H1 (cell line): ENCODE measurements around the gene SYTL2. TPM values are rescaled to one million over a fixed set of nuclear protein-coding genes. Genes with fewer than 3 reads are reported as not detected.

ENCODE experiments used
- CTCF ChIA-PET: fragments of 300-600 bp; sonication (Branson Sonifier 250); formaldehyde crosslinking; loops from one replicate; lab custom pipeline; 2021; ENCODE audit not compliant: partially characterized antibody; lab: Charles Lee
- POLR2A ChIA-PET: fragments of 300-600 bp; sonication (Branson Sonifier 250); formaldehyde crosslinking; loops from one replicate; lab custom pipeline; 2021; ENCODE audit warnings: inconsistent platforms; ENCODE audit not compliant: partially characterized antibody; lab: Charles Lee
- DNase-seq, 2 experiments: peaks; one replicate each; pipeline versions ENCODE4 v3.0.0 to v3.0.0-alpha.2; 2010 to 2022; ENCODE audit warnings: low spot score in 2 of 2, low read depth in 1 of 2, mixed read lengths in 1 of 2
- FAIRE-seq: peaks from 2 replicates; lab custom pipeline; 2011; peaks lifted over from hg19 to GRCh38; lab: Jason Lieb, UNC
- H2AFZ ChIP-seq: 2 replicates; pipeline ENCODE4 v1.8.1; 2012; ENCODE audit warnings: low read length, inconsistent platforms
- H2AK5ac ChIP-seq: 2 replicates; pipeline ENCODE4 v1.6.1; 2013; ENCODE audit warnings: low read depth, low read length
- H2BK120ac ChIP-seq: replicated peaks from 2 replicates; pipeline ENCODE3; 2013; ENCODE audit warnings: low read depth, low read length, inconsistent platforms
- H2BK12ac ChIP-seq: 2 replicates; pipeline ENCODE4 v1.6.1; 2013; ENCODE audit warnings: low read depth, low read length
- H2BK15ac ChIP-seq: 2 replicates; pipeline ENCODE4 v1.6.1; 2013; ENCODE audit warnings: low read length
- H2BK20ac ChIP-seq: 2 replicates; pipeline ENCODE4 v1.6.1; 2013; ENCODE audit warnings: low read length
- H2BK5ac ChIP-seq: 2 replicates; pipeline ENCODE4 v1.6.1; 2013; ENCODE audit warnings: low read depth, low read length
- H3K14ac ChIP-seq: 2 replicates; pipeline ENCODE4 v1.6.1; 2013; ENCODE audit warnings: inconsistent platforms; ENCODE audit not compliant: insufficient read length
- H3K18ac ChIP-seq: 2 replicates; pipeline ENCODE4 v1.6.1; 2013; ENCODE audit warnings: low read length; ENCODE audit errors: extremely low read depth
- H3K23ac ChIP-seq: 2 replicates; pipeline ENCODE4 v1.6.1; 2013; ENCODE audit warnings: inconsistent platforms; ENCODE audit not compliant: insufficient read length
- H3K23me2 ChIP-seq: 2 replicates; pipeline ENCODE4 v1.6.1; 2013; ENCODE audit warnings: low read depth, low read length
- H3K27ac ChIP-seq: 2 replicates; pipeline ENCODE4 v1.6.1; 2011; ENCODE audit warnings: low read depth, low read length, inconsistent platforms
- H3K27me3 ChIP-seq, 4 experiments: replicated peaks in 1 of 4; 1 replicate in 1 of 4; 2 replicates in 3 of 4; pipeline versions ENCODE4 v1.6.1 to v1.8.1; 2011 to 2013; ENCODE audit warnings: low read length in 3 of 4, mild to moderate bottlenecking in 3 of 4, inconsistent platforms in 2 of 4, mixed read lengths in 2 of 4, moderate library complexity in 1 of 4; ENCODE audit not compliant: control insufficient read depth in 3 of 4, insufficient read depth in 3 of 4; ENCODE audit errors: extremely low read depth in 1 of 4
- H3K36me3 ChIP-seq, 4 experiments: 2 replicates each; pipeline versions ENCODE4 v1.6.1 to v1.8.1; 2011 to 2013; ENCODE audit warnings: mild to moderate bottlenecking in 4 of 4, low read length in 3 of 4, moderate library complexity in 2 of 4, control low read depth in 1 of 4, inconsistent platforms in 1 of 4; ENCODE audit not compliant: insufficient read depth in 4 of 4, control insufficient read depth in 2 of 4
- H3K4ac ChIP-seq: replicated peaks from 2 replicates; pipeline ENCODE3; 2013; ENCODE audit warnings: low read length, low read depth, mixed read lengths, inconsistent platforms; ENCODE audit not compliant: insufficient read length
- H3K4me1 ChIP-seq, 4 experiments: replicated peaks in 1 of 4; 1 replicate in 1 of 4; 2 replicates in 3 of 4; pipeline versions ENCODE4 v1.6.1 to v1.8.1; 2011 to 2013; ENCODE audit warnings: low read length in 3 of 4, inconsistent platforms in 2 of 4, mixed read lengths in 1 of 4; ENCODE audit not compliant: insufficient read depth in 4 of 4, control insufficient read depth in 3 of 4
- H3K4me2 ChIP-seq, 2 experiments: 2 replicates each; pipeline versions ENCODE4 v1.6.1 to v1.8.1; 2011 to 2013; ENCODE audit warnings: low read depth in 2 of 2, low read length in 2 of 2, control low read depth in 1 of 2, inconsistent platforms in 1 of 2, mild to moderate bottlenecking in 1 of 2; ENCODE audit not compliant: insufficient read depth in 1 of 2
- H3K4me3 ChIP-seq, 4 experiments: fragments of 200-600, 300-600 bp in 1 of 4; sonication (generic), shearing (Covaris generic), sonication (Bioruptor Twin) in 1 of 4; 2 replicates each; pipeline versions ENCODE4 v1.5.1 to v1.8.1; 2011 to 2016; ENCODE audit warnings: low read length in 4 of 4, low read depth in 3 of 4, control low read depth in 2 of 4, inconsistent platforms in 2 of 4, mild to moderate bottlenecking in 2 of 4, mixed read lengths in 1 of 4, moderate library complexity in 1 of 4; ENCODE audit not compliant: insufficient read depth in 2 of 4; ENCODE audit errors: extremely low read depth in 1 of 4
- H3K56ac ChIP-seq: replicated peaks from 2 replicates; pipeline ENCODE3; 2013; ENCODE audit warnings: low read depth, mild to moderate bottlenecking, mixed read lengths, low read length, inconsistent platforms; ENCODE audit not compliant: insufficient read length
- H3K79me1 ChIP-seq: 2 replicates; pipeline ENCODE4 v1.6.1; 2013; ENCODE audit warnings: low read depth, low read length, control low read depth
- H3K79me2 ChIP-seq, 2 experiments: 2 replicates each; pipeline versions ENCODE4 v1.6.1 to v1.8.1; 2012 to 2013; ENCODE audit warnings: low read length in 2 of 2, mild to moderate bottlenecking in 2 of 2, inconsistent platforms in 1 of 2; ENCODE audit not compliant: insufficient read depth in 2 of 2, control insufficient read depth in 1 of 2
- H3K9ac ChIP-seq, 4 experiments: replicated peaks in 1 of 4; 1 replicate in 1 of 4; 2 replicates in 3 of 4; pipeline versions ENCODE4 v1.6.1 to v1.8.1; 2011 to 2013; ENCODE audit warnings: low read depth in 3 of 4, low read length in 3 of 4, control low read depth in 2 of 4, mild to moderate bottlenecking in 2 of 4, moderate library complexity in 2 of 4, inconsistent platforms in 1 of 4; ENCODE audit errors: extremely low read depth in 1 of 4
- H3K9me3 ChIP-seq, 2 experiments: 2 replicates each; pipeline versions ENCODE4 v1.6.1 to v1.8.1; 2012 to 2013; ENCODE audit warnings: mild to moderate bottlenecking in 2 of 2, moderate library complexity in 2 of 2, control low read depth in 1 of 2, inconsistent platforms in 1 of 2, low read depth in 1 of 2, low read length in 1 of 2, mixed read lengths in 1 of 2; ENCODE audit not compliant: insufficient read depth in 2 of 2
- H4K20me1 ChIP-seq, 2 experiments: replicated peaks in 1 of 2; 2 replicates each; pipeline versions ENCODE3 to v1.8.1; 2011 to 2013; ENCODE audit warnings: inconsistent platforms in 2 of 2, low read length in 2 of 2, mild to moderate bottlenecking in 1 of 2; ENCODE audit not compliant: insufficient read depth in 2 of 2, control insufficient read depth in 1 of 2
- H4K5ac ChIP-seq: 2 replicates; pipeline ENCODE4 v1.6.1; 2013; ENCODE audit warnings: low read length, low read depth, mixed read lengths, inconsistent platforms; ENCODE audit not compliant: insufficient read length
- H4K8ac ChIP-seq: 2 replicates; pipeline ENCODE4 v1.8.0; 2013; ENCODE audit warnings: mild to moderate bottlenecking, moderate library complexity, low read length, inconsistent platforms; ENCODE audit not compliant: insufficient read depth; ENCODE audit errors: extremely low read depth
- H4K91ac ChIP-seq: replicated peaks from 2 replicates; pipeline ENCODE3; 2013; ENCODE audit warnings: low read length, mixed read lengths, inconsistent platforms; ENCODE audit not compliant: insufficient read length
- BCL11A ChIP-seq, 2 experiments: IDR thresholded peaks; one replicate each; pipeline ENCODE4 v1.6.1; 2011; ENCODE audit warnings: low read depth in 2 of 2, low read length in 2 of 2, mild to moderate bottlenecking in 2 of 2
- TBP ChIP-seq: IDR thresholded peaks from 2 replicates; pipeline ENCODE4 v1.6.1; 2011; ENCODE audit warnings: low read depth, low read length, improper control_type of control experiment
- WGBS, 2 experiments: shearing (Covaris generic) in 1 of 2; methylation state at CpG; one replicate each; pipeline versions ENCODE4 v1.1.6 to v1.1.7; 2013 to 2015; ENCODE audit warnings: low lambda C conversion rate in 2 of 2, mixed read lengths in 2 of 2, inconsistent platforms in 1 of 2, low coverage in 1 of 2, missing lambda C conversion rate in 1 of 2; ENCODE audit not compliant: insufficient replicate concordance in 2 of 2, insufficient coverage in 1 of 2, insufficient read length in 1 of 2; ENCODE audit errors: extremely low coverage in 1 of 2, missing lambda C conversion rate in 1 of 2; 5-methylcytosine and 5-hydroxymethylcytosine counted together
- polyA plus RNA-seq, 7 experiments: library from polyadenylated mRNA; depleted of rRNA in 3 of 7; stranded (reverse) in 5 of 7; unstranded in 2 of 7; fragments of >200 nt in 5 of 7; fragments of 200-250 nt in 2 of 7; gene quantifications; 1 replicate in 5 of 7; 2 replicates in 1 of 7; 4 replicates in 1 of 7; pipeline versions ENCODE4 v1.2.1 to v1.2.3, GENCODE V29; 2011 to 2013; ENCODE audit warnings: missing spikeins in 2 of 7, mixed read lengths in 2 of 7
- total RNA-seq: library from RNA; stranded (reverse); fragmentation: NEBNext Ultra II Directional; extraction: Animal tissue kit (Norgen Biotek cat#: 25700); gene quantifications from 2 replicates; pipeline ENCODE4 v1.2.1, GENCODE V29; 2021

The SYTL2 gene
- total and polyA plus RNA-seq, 2 of the 8 experiments (the other 6 are each of a cell fraction or from before 2014, with no cell fraction given), result 1.3 to 9.1 TPM

- H2BK15ac ChIP-seq, result no peak overlapping the region
- no peak overlapping the region for H3K14ac ChIP-seq
- H3K4ac ChIP-seq, result no peak overlapping the region
- no peak overlapping the region for H3K4me2 ChIP-seq
- H3K9ac ChIP-seq, result no peak overlapping the region
- H4K5ac ChIP-seq, result no peak overlapping the region
- H2AK5ac ChIP-seq, result no peak overlapping the region
- no peaks in the 10 kb centered on the region for H4K20me1 ChIP-seq
- no peak overlapping the region for H2BK5ac ChIP-seq
- no peaks in the 10 kb centered on the region for H3K79me1 ChIP-seq
- WGBS, 2 experiments, result 89% methylated on average over 2 of the region's 2 CpGs; no CpG with 5 or more reads in 1 of the 2 experiments
- H3K79me2 ChIP-seq, result no peaks in the 10 kb centered on the region
- no peak overlapping the region for H2BK120ac ChIP-seq
- H3K4me3 ChIP-seq, result no peak overlapping the region
- DNase-seq (no peak), FAIRE-seq (no peak)
- H3K56ac ChIP-seq, result no peak overlapping the region
- ChIA-PET CTCF (interaction anchor here (1.0 to 2.0 kb wide), 2 partner anchors 12 to 148 kb away, joined by 3 to 7 read pairs; no protein-coding TSS in a partner anchor), POLR2A (interaction anchor here (0.7 to 0.9 kb wide), 2 partner anchors 15 to 27 kb away, joined by 3 read pairs; no protein-coding TSS in a partner anchor)
- H3K4me1 ChIP-seq, result no peaks in the 10 kb centered on the region
- H3K27ac ChIP-seq, result no peak overlapping the region
- H2BK12ac ChIP-seq, result no peak overlapping the region
- H3K23me2 ChIP-seq, result no peaks in the 10 kb centered on the region
- H4K91ac ChIP-seq, result no peak overlapping the region
- H3K18ac ChIP-seq, result no peak overlapping the region
- no peak overlapping the region for H4K8ac ChIP-seq
- no peak overlapping the region for H2AFZ ChIP-seq
- no peak overlapping the region for H3K23ac ChIP-seq
- H3K27me3 ChIP-seq, result no peaks in the 10 kb centered on the region
- H3K9me3 ChIP-seq, result no peaks in the 10 kb centered on the region
- H2BK20ac ChIP-seq, result no peak overlapping the region
- H3K36me3 ChIP-seq, result no peaks in the 10 kb centered on the region
- no peak for TF ChIP-seq BCL11A (IDR thresholded peaks at IDR 0.05; ENCODE audit: low read depth in 2 of 2, low read length in 2 of 2)
- no peak for TF ChIP-seq TBP
Measured at GRCh38 chr11:85829172-85829571, 18.2 kb upstream of the SYTL2 start.
